Left colon (tissue), 2 donors: Measurements from ENCODE around the gene BFSP1. TPM values are rescaled to one million over a fixed set of nuclear protein-coding genes. Genes with fewer than 3 reads are reported as not detected.
A peak's percentile ranks its signal among the peaks of the same experiment; 100 is the strongest.

ENCODE experiments used
- ATAC-seq: fragments of 200-7000 bp; cut with Tn5 transposase; one replicate; pipeline ENCODE4 v1.9.1; 2020; ENCODE audit warnings: mild to moderate bottlenecking, moderate library complexity
- DNase-seq, 2 donors: peaks; one replicate each; pipeline ENCODE4 v3.0.0-alpha.2; 2020
- intact Hi-C, 2 donors: fragments of 100-400 bp; cut with DNase I in 1 of 2; cut with micrococcal nuclease in 1 of 2; formaldehyde crosslinking; loops; one replicate each; pipeline versions ENCODE4 v1.11.2 to v1.14.0; 2022; cut with DNase I, micrococcal nuclease
- total RNA-seq, 2 donors: library from RNA; stranded (reverse); fragmentation: NEBNext Ultra II Directional; extraction: Animal tissue kit (Norgen Biotek cat#: 25700); gene quantifications; one replicate each; pipeline ENCODE4 v1.2.1, GENCODE V29; 2021
- donor health status: DM: no; HTN: no; CAD: no.
- donor health status: DM: yes; HTN: yes; CAD: no.

Gene BFSP1
- total RNA-seq, 2 donors from 2014 or later: 0.20 to 0.34 TPM

DNA sequence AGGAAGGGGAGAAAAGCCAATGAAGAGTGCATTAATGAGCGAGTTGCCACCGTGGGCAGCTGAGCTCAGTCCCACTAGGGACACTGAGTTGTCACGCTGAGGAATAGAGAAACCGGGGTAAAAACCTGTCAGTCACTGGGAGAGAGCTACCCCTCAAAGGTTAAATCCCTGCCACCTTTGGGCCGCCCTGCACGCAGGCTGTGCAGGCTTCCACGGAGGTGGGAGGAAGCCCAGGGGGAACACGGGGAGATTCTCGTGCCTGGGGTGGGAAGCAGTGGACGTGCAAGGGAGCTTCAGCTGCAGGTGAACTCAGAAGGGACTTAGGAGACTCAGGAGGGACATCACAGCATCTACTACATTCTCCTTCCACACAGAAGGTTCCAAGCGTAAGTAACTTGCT lies 50.5 kb downstream of the BFSP1 start:
- intact Hi-C loops: no loop called here
- DNase-seq: no peak
- ATAC-seq: no peak

- intact Hi-C loops: no loop called here
- no peak for DNase-seq
- ATAC-seq: no peak
Measured at GRCh38 chr20:17479063-17479657, 52.0 kb downstream of the BFSP1 start.

DNA sequence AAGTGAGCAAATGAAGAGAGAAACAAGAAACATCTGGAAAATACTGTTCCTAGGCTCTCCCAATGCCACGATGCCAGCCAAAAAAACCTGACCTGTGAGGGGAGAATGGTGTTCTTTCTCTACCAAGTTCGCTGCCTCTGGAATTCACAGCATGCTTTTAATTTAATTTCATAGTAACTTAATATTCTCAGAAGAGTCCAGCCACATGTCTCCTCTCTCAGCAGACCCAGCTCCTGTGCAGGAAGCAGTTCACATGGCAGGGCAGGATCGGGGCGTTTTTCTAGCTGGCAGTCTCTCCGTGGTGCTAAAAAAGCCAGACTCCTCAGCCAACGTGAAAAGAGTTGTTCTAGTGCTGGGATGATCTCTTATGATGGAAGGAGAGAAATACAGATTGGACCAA lies 57.5 kb downstream of the BFSP1 start:
- ATAC-seq (no peak), DNase-seq (no peak)
- intact Hi-C loops: no loop called here

DNA sequence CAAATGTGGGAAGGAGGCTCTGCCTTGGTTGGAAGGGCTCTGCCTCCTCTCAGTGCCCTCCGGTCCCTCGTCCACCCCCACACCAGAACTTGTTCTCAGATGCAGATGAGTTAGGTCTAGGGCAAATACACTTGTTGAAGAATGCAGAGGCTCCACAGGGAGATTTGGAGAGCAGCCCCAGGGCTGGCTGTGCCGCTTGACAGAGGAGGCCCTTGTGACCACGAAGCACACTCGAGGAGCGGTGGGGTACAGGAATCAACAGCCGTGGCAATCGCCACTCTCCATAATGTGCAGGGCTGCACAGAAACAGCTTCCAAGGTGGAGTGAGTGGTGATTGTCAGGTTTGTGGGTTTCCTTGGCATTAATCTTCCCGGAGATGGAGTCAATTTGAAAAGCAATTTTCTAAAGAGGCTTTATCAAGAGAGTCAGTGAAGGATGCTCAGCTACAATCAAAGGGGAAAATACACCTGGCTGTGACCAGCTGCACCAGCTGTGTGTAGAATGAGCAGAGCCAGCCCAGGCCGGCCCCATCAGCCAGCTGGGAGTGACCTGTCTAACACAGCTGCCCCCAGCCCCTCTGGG lies 59.5 kb downstream of the BFSP1 start:
- ATAC-seq (no peak), DNase-seq (no peak)
- intact Hi-C loops: no loop called here

DNA sequence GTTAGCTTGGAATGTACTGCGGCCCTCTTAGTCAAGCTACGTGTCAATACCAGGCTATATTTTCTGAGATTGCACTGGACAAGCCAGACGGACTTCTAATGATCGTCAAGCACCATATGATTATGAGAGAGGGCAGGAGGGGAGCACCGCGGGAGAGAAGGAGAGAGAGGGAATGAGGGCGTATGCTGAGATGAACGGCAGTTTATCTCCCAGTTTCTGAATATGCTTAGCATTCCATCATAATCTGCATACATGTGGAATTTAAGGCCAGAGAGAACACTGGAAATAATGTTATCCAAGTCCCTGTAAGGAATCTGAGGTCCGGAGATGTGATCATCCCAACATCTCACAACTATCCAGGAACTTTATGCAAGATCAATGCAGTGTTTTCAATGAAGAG lies 60.2 kb downstream of the BFSP1 start:
- no peak for ATAC-seq
- intact Hi-C loops: no loop called here
- DNase-seq: no peak

GRCh38 chr20:17470521-17470920 lies 60.7 kb downstream of the BFSP1 start:
- intact Hi-C loops: no loop called here
- DNase-seq (no peak), ATAC-seq (no peak)

DNA sequence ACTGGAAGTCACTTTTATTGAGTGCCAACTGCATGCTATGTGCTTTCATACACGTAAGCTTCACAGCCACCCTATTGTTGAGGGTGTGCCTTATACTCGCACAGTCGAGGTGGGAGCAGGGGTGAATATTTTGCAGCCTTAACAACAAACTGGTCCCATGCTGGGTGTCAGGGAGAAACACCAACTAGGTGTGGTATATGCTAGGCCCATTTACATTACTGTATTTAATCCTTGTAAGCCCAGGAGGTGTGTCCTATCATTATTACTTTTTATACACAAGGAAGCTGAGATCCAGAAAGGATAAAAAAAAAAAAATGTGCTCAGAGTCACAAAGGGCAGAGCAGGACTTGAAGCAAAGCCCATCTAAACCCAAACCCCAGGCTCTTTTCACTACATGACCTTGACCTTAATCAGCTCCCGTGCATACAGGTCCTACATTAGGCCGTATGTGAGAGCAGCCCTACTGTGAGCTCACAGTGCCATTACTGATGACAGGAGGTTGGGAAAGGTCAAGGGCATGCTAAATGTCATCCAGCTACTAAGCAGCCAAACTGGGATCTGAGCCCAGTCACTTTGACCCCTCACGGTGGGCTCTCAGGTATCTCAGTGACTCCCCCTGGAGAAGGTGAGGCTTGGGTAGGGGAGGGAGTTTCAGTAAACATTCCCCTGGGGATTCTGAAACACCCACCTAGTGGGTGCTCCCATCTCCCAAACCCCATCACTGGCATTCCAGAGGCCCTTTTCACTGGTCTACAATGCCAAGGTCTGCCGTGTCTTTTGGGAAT lies 61.7 kb downstream of the BFSP1 start:
- intact Hi-C loops: no loop called here
- peak; percentile 68 for ATAC-seq

GRCh38 chr20:17468073-17468840 lies 62.9 kb downstream of the BFSP1 start:
- ATAC-seq: no peak
- intact Hi-C loops: no loop called here
- DNase-seq: no peak

More for the DNA sequence above, 61.7 kb downstream of the BFSP1 start:
- DNase-seq: no peak

DNA sequence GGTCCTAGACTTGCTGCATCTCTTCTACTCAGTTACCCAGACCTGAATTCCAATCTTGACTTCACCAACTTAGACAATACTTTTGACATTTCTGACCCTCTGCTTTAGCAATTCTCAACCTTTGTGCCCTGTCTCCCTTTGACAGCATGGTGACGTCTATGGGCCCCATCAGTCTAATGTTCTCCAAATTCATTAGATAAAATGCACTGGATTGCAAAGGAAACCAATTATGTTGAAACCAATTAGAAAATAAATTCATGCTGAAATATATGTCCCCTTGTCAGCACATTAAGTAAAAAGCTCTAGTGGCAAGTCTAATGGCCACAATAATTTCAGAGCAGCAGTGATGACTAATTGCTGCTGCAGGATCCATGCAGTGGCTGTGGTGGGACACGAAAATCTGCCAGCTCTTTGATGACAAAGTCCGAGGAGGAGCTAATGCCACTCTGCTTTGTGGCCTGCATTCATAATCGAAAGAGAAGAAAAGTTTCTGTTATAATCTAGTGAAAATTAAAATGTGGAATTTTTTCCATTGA lies 64.0 kb downstream of the BFSP1 start:
- intact Hi-C loops: no loop called here
- DNase-seq: no peak
- no peak for ATAC-seq

DNA sequence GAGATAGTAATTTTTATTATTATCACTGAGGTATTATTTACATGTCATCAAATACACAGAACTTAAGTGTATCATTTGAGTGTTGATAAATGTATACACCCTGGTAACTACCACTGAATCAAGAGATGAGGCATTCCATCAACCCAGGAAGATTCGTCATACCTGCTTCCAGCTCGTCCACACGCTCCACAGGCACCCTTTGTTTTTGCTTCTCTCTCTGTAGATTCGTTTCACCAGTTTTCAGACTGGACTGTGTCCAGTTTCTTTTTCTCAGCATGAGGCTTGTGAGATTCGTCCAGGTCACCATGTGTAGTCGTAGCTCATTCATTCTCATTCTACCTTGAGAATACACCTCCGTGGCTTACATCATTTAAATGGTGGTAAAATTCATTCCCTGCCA lies 64.5 kb downstream of the BFSP1 start:
- intact Hi-C loops: no loop called here
- DNase-seq (no peak), ATAC-seq (no peak)

GRCh38 chr20:17465236-17465635 lies 65.9 kb downstream of the BFSP1 start:
- no peak for DNase-seq
- intact Hi-C loops: no loop called here
- no peak for ATAC-seq

DNA sequence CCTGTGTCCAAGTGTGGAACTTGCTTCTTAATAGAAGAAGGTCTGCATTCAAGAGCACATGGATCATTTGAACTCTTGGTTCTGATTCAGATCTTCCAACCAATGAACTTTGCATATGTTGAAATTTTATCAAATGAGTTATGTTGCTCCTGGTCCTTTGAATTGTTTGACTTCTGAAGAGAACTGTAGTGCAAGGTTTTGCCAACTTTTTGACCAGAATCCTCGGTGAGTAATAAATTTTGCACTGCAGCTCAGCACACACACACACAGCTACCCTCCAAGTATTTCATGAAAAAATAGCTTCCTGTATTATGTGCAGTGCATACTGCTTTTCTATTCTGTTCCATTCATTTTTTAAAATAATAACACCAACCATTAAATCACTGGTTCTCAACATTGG lies 67.5 kb downstream of the BFSP1 start:
- intact Hi-C loops: no loop called here
- DNase-seq (no peak), ATAC-seq (no peak)

GRCh38 chr20:17461941-17462340 lies 69.2 kb downstream of the BFSP1 start:
- intact Hi-C loops: no loop called here
- ATAC-seq (no peak), DNase-seq (no peak)

- intact Hi-C loops: no loop called here
- ATAC-seq (no peak), DNase-seq (no peak)
Measured at GRCh38 chr20:17460119-17460518, 71.1 kb downstream of the BFSP1 start.

DNA sequence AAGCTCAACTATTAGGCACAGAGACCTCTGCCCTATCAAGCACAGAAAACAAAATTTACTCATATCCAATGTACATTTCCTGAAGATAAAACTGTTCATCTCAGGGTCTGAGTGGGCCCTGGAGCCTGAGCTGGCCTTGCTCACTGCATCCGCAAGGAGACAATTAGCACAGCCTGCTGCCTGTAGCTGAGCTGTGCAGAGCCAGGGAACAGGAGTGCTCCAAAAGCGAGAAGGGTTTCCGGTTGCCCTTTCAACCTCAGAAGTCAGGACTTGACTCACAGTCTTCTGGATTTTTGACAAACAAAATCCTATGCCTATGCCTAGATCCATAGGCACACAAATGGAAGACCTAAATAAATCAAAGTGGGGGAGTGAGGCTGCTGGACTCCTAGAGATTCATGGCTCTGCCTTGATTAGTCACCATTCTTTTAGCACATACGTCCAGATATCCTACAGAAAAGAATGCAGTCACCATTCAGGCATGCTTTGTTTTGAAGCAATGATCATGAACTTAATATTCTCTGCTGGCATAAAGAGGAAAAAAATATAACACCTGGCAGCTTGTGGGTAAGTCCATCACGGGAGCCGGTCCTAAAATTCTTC lies 73.5 kb downstream of the BFSP1 start:
- ATAC-seq (no peak), DNase-seq (no peak)
- intact Hi-C loops: no loop called here

- ATAC-seq (no peak), DNase-seq (no peak)
- intact Hi-C loops: no loop called here
Measured at GRCh38 chr20:17457079-17457478, 74.1 kb downstream of the BFSP1 start.

GRCh38 chr20:17456279-17456678 lies 74.9 kb downstream of the BFSP1 start:
- intact Hi-C loops: no loop called here
- DNase-seq (no peak), ATAC-seq (no peak)

- ATAC-seq (no peak), DNase-seq (no peak)
- intact Hi-C loops: no loop called here
Measured at GRCh38 chr20:17453592-17453991, 77.6 kb downstream of the BFSP1 start.

- intact Hi-C loops: no loop called here
- ATAC-seq (no peak), DNase-seq (no peak)
Measured at GRCh38 chr20:17452441-17452840, 78.7 kb downstream of the BFSP1 start.
